ENCODE data around the gene LPIN1.
"Not testable (repeated sequence)": the region's sequence is repeated elsewhere in the genome, so short reads cannot be mapped to it uniquely, and the experiment has no call there.

The LPIN1 gene

GRCh38 chr2:11816935-11817334, 70.5 kb downstream of the LPIN1 start:
- DNase-seq: not testable (repeated sequence)

GRCh38 chr2:11819235-11819729, 72.8 kb downstream of the LPIN1 start:
- DNase-seq: no peak

- no peak for DNase-seq
Observed at GRCh38 chr2:11820650-11821049, 74.2 kb downstream of the LPIN1 start.

- no peak for DNase-seq
Observed at GRCh38 chr2:11821705-11822104, 75.3 kb downstream of the LPIN1 start.

- DNase-seq: not testable (repeated sequence)
Observed at GRCh38 chr2:11822359-11822745, 75.9 kb downstream of the LPIN1 start.

- DNase-seq: no peak
Observed at GRCh38 chr2:11822746-11823451, 76.5 kb downstream of the LPIN1 start.

- no peak for DNase-seq
Observed at GRCh38 chr2:11824901-11825828, 78.7 kb downstream of the LPIN1 start.

- DNase-seq: peak; percentile 70
Observed at GRCh38 chr2:11827547-11827946, 81.1 kb downstream of the LPIN1 start.

GRCh38 chr2:11828933-11829323, 82.5 kb downstream of the LPIN1 start:
- no peak for DNase-seq

GRCh38 chr2:11829324-11829946, 83.0 kb downstream of the LPIN1 start:
- DNase-seq: peak; percentile 77

GRCh38 chr2:11829947-11830707, 83.7 kb downstream of the LPIN1 start:
- peak; percentile 95 for DNase-seq

- no peak for DNase-seq
Observed at GRCh38 chr2:11830708-11831301, 84.4 kb downstream of the LPIN1 start.

GRCh38 chr2:11831415-11831814, 85.0 kb downstream of the LPIN1 start:
- DNase-seq: no peak

- no peak for DNase-seq
Observed at GRCh38 chr2:11832531-11832930, 86.1 kb downstream of the LPIN1 start.

- no peak for DNase-seq
Observed at GRCh38 chr2:11833601-11834000, 87.2 kb downstream of the LPIN1 start.

GRCh38 chr2:11835403-11835802, 89.0 kb downstream of the LPIN1 start:
- no peak for DNase-seq

- no peak for DNase-seq
Observed at GRCh38 chr2:11836647-11837219, 90.3 kb downstream of the LPIN1 start.

GRCh38 chr2:11837875-11838734, 91.7 kb downstream of the LPIN1 start:
- DNase-seq: no peak

GRCh38 chr2:11839916-11840315, 93.5 kb downstream of the LPIN1 start:
- no peak for DNase-seq

GRCh38 chr2:11842336-11842735, 95.9 kb downstream of the LPIN1 start:
- DNase-seq: no peak

- not testable (repeated sequence) for DNase-seq
Observed at GRCh38 chr2:11844798-11845197, 98.4 kb downstream of the LPIN1 start.

Data from activated CD4-positive, alpha-beta T cell treated with anti-CD3 and anti-CD28 coated beads, Interleukin-10, Interleukin-2, amounts not matched to agents 100 ng/mL and 50 ng/mL, durations not matched to agents 16 hours and 8 hours (primary cell).